Measurements from ENCODE around the gene TH. TPM values are rescaled to one million over a fixed set of nuclear protein-coding genes. Genes with fewer than 3 reads are reported as not detected.
A peak's percentile ranks its signal among the peaks of the same experiment; 100 is the strongest.

TH gene
- total and polyA plus RNA-seq, 7 donors = 0.17 TPM; not detected in 6

- intact Hi-C loops (cut with DNase I) = no loop called here
Measured at GRCh38 chr11:2138068-2138430, 33.6 kb downstream of the TH start.

GRCh38 chr11:2137202-2138067 lies 34.2 kb downstream of the TH start:
- Histone ChIP-seq H3K27me3 (peaks cover 45 to 94% (median 59%) of the 10 kb centered on the region in 3 donors), H3K4me1 (peaks cover 0 to 35% (median 34%) of the 10 kb centered on the region in 4 donors), H3K9me3 (no peaks in the 10 kb centered on the region), H3K36me3 (no peaks in the 10 kb centered on the region), H3K27ac (peak overlapping the region in 1 of 4 donors; percentile 55), H3K4me3 (peak overlapping the region in 3 of 4 donors; percentile 30 to 40 (median 37))
- WGBS, 2 donors = 2 to 4% methylated on average over 50 of the region's 50 CpGs
- intact Hi-C loops (cut with DNase I) = no loop called here
- no peak for TF ChIP-seq POLR2A (IDR thresholded peaks at IDR 0.05)
- no peak for TF ChIP-seq EP300 (IDR thresholded peaks at IDR 0.05)
- TF ChIP-seq CTCF (IDR thresholded peaks at IDR 0.05) = no peak
- TF ChIP-seq POLR2AphosphoS5 (IDR thresholded peaks at IDR 0.05) = no peak
- no peak for DNase-seq

More at GRCh38 chr11:2138068-2138430, 33.6 kb downstream of the TH start:
- H3K27me3 ChIP-seq = peaks cover 45 to 95% (median 65%) of the 10 kb centered on the region in 3 donors
- no peak for DNase-seq
- peak overlapping the region; percentile 6 to 40 (median 34) for H3K4me3 ChIP-seq
- H3K27ac ChIP-seq = peak overlapping the region in 1 of 4 donors; percentile 55
- H3K36me3 ChIP-seq = no peaks in the 10 kb centered on the region
- no peaks in the 10 kb centered on the region for H3K9me3 ChIP-seq
- whole genome bisulfite sequencing, 2 donors = 1 to 2% methylated on average over 44 of the region's 44 CpGs
- TF ChIP-seq EP300 (IDR thresholded peaks at IDR 0.05) (no peak), POLR2AphosphoS5 (IDR thresholded peaks at IDR 0.05) (no peak), POLR2A (IDR thresholded peaks at IDR 0.05) (no peak), CTCF (IDR thresholded peaks at IDR 0.05) (no peak)
- H3K4me1 ChIP-seq = peaks cover 0 to 35% (median 34%) of the 10 kb centered on the region in 4 donors

GRCh38 chr11:2136952-2137201 lies 34.7 kb downstream of the TH start:
- TF ChIP-seq POLR2AphosphoS5 (IDR thresholded peaks at IDR 0.05) (no peak), EP300 (IDR thresholded peaks at IDR 0.05) (no peak), CTCF (IDR thresholded peaks at IDR 0.05) (no peak), POLR2A (IDR thresholded peaks at IDR 0.05) (no peak)
- WGBS, 2 donors = 16 to 25% methylated on average over 8 of the region's 8 CpGs
- Histone ChIP-seq H3K4me1 (peaks cover 0 to 35% (median 34%) of the 10 kb centered on the region in 4 donors), H3K27ac (no peak overlapping the region), H3K27me3 (peaks cover 40 to 94% (median 55%) of the 10 kb centered on the region in 3 donors), H3K9me3 (no peaks in the 10 kb centered on the region), H3K36me3 (no peaks in the 10 kb centered on the region), H3K4me3 (peak overlapping the region in 2 of 4 donors; percentile 9 to 40)
- intact Hi-C loops (cut with DNase I) = no loop called here
- DNase-seq = no peak

- Histone ChIP-seq H3K27ac (no peak overlapping the region), H3K9me3 (no peaks in the 10 kb centered on the region), H3K36me3 (no peaks in the 10 kb centered on the region), H3K4me3 (peak overlapping the region in 2 of 4 donors; percentile 9 to 40), H3K4me1 (peaks cover 0 to 35% (median 34%) of the 10 kb centered on the region in 4 donors), H3K27me3 (peaks cover 36 to 90% (median 50%) of the 10 kb centered on the region in 3 donors)
- WGBS, 2 donors = 49 to 51% methylated on average over 24 of the region's 24 CpGs
- DNase-seq = no peak
- TF ChIP-seq POLR2A (IDR thresholded peaks at IDR 0.05) = no peak
- TF ChIP-seq EP300 (IDR thresholded peaks at IDR 0.05) = no peak
- TF ChIP-seq CTCF (IDR thresholded peaks at IDR 0.05) = no peak
- no peak for TF ChIP-seq POLR2AphosphoS5 (IDR thresholded peaks at IDR 0.05)
- intact Hi-C loops (cut with DNase I) = no loop called here
Measured at GRCh38 chr11:2136209-2136951, 35.2 kb downstream of the TH start.
